Endothelial cell (in vitro differentiated cells): ENCODE data around the gene PTPN22. TPM values are rescaled to one million over a fixed set of nuclear protein-coding genes. Genes with fewer than 3 reads are reported as not detected.

Source experiments
- DNase-seq: peaks from one replicate; pipeline ENCODE4 v3.0.0; 2021; ENCODE audit warnings: low spot score
- H3K27ac Mint-ChIP-seq: one replicate; pipeline ENCODE4 v1.8.0; 2021; ENCODE audit warnings: mixed read lengths, inconsistent platforms; ENCODE audit not compliant: unreplicated experiment
- H3K27me3 Mint-ChIP-seq: one replicate; pipeline ENCODE4 v1.8.0; 2021; ENCODE audit warnings: mild to moderate bottlenecking, moderate library complexity, mixed read lengths, inconsistent platforms; ENCODE audit not compliant: unreplicated experiment
- H3K36me3 Mint-ChIP-seq: one replicate; pipeline ENCODE4 v1.8.0; 2021; ENCODE audit warnings: mild to moderate bottlenecking, low read depth, mixed read lengths, inconsistent platforms; ENCODE audit not compliant: unreplicated experiment
- H3K4me1 Mint-ChIP-seq: one replicate; pipeline ENCODE4 v1.8.0; 2021; ENCODE audit warnings: mild to moderate bottlenecking, mixed read lengths, inconsistent platforms; ENCODE audit not compliant: unreplicated experiment
- H3K4me3 Mint-ChIP-seq: one replicate; pipeline ENCODE4 v1.8.0; 2021; ENCODE audit warnings: mild to moderate bottlenecking, mixed read lengths, inconsistent platforms; ENCODE audit not compliant: unreplicated experiment
- H3K9me3 Mint-ChIP-seq: one replicate; pipeline ENCODE4 v1.8.0; 2021; ENCODE audit warnings: mixed read lengths, inconsistent platforms; ENCODE audit not compliant: unreplicated experiment
- CTCF ChIP-seq: fragments of 200-600 bp; sonication (generic); IDR thresholded peaks from one replicate; pipeline ENCODE4 v1.5.0; 2021; ENCODE audit warnings: antibody characterized with exemption; ENCODE audit not compliant: unreplicated experiment
- total RNA-seq: library from RNA; stranded (reverse); fragmentation: NEBNext Ultra II Directional; extraction: Animal tissue kit (Norgen Biotek cat#: 25700); gene quantifications from one replicate; pipeline ENCODE4 v1.2.1, GENCODE V29; 2021; ENCODE audit not compliant: unreplicated experiment

PTPN22 gene
- total RNA-seq, 1 donor from 2014 or later = 0.87 TPM

GRCh38 chr1:113802367-113803007 is 69.0 kb downstream of the PTPN22 start:
- H3K27ac Mint-ChIP-seq = no peak overlapping the region
- no peaks in the 10 kb centered on the region for H3K27me3 Mint-ChIP-seq
- no peak overlapping the region for H3K4me3 Mint-ChIP-seq
- DNase-seq = no peak
- peaks cover 5% of the 10 kb centered on the region for H3K4me1 Mint-ChIP-seq
- H3K36me3 Mint-ChIP-seq = no peaks in the 10 kb centered on the region
- H3K9me3 Mint-ChIP-seq = no peaks in the 10 kb centered on the region
- no peak for TF ChIP-seq CTCF

GRCh38 chr1:113800487-113800886 is 71.0 kb downstream of the PTPN22 start:
- Mint-ChIP-seq H3K4me1 (peaks cover 5% of the 10 kb centered on the region), H3K36me3 (no peaks in the 10 kb centered on the region), H3K9me3 (no peaks in the 10 kb centered on the region), H3K27me3 (no peaks in the 10 kb centered on the region), H3K27ac (no peak overlapping the region), H3K4me3 (no peak overlapping the region)
- DNase-seq = no peak
- TF ChIP-seq CTCF = no peak

- no peak overlapping the region for H3K27ac Mint-ChIP-seq
- no peak overlapping the region for H3K4me3 Mint-ChIP-seq
- peaks cover 2% of the 10 kb centered on the region for H3K4me1 Mint-ChIP-seq
- no peaks in the 10 kb centered on the region for H3K9me3 Mint-ChIP-seq
- DNase-seq = no peak
- H3K27me3 Mint-ChIP-seq = no peaks in the 10 kb centered on the region
- TF ChIP-seq CTCF = no peak
- peaks cover 4% of the 10 kb centered on the region for H3K36me3 Mint-ChIP-seq
These were observed 74.0 kb downstream of the PTPN22 start for GRCh38 chr1:113797472-113797871.

- no peaks in the 10 kb centered on the region for H3K9me3 Mint-ChIP-seq
- TF ChIP-seq CTCF = no peak
- peaks cover 2% of the 10 kb centered on the region for H3K27me3 Mint-ChIP-seq
- peaks cover 17% of the 10 kb centered on the region for H3K4me1 Mint-ChIP-seq
- H3K36me3 Mint-ChIP-seq = peaks cover 4% of the 10 kb centered on the region
- no peak overlapping the region for H3K27ac Mint-ChIP-seq
- DNase-seq = no peak
- H3K4me3 Mint-ChIP-seq = no peak overlapping the region
These were observed 77.4 kb downstream of the PTPN22 start for GRCh38 chr1:113793878-113794834.

GRCh38 chr1:113792986-113793385 is 78.5 kb downstream of the PTPN22 start:
- no peak overlapping the region for H3K4me3 Mint-ChIP-seq
- peaks cover 24% of the 10 kb centered on the region for H3K4me1 Mint-ChIP-seq

More at GRCh38 chr1:113792986-113793385, 78.5 kb downstream of the PTPN22 start:
- no peak for TF ChIP-seq CTCF
- peaks cover 4% of the 10 kb centered on the region for H3K36me3 Mint-ChIP-seq
- H3K9me3 Mint-ChIP-seq = no peaks in the 10 kb centered on the region
- no peak for DNase-seq
- H3K27me3 Mint-ChIP-seq = peaks cover 2% of the 10 kb centered on the region
- no peak overlapping the region for H3K27ac Mint-ChIP-seq
